DMS 273 (cell line): ENCODE results near the gene PPP4R2.

Experiments used
- DNase-seq: peaks from one replicate; lab custom pipeline; 2025; ENCODE audit not compliant: unreplicated experiment; lab: John Stamatoyannopoulos, UW

PPP4R2 gene

GRCh38 chr3:73068419-73068818, 71.8 kb downstream of the PPP4R2 start:
- DNase-seq = no peak

- no peak for DNase-seq
Observed at GRCh38 chr3:73069187-73069586, 72.6 kb downstream of the PPP4R2 start.

- no peak for DNase-seq
Observed at GRCh38 chr3:73069775-73070444, 73.3 kb downstream of the PPP4R2 start.

GRCh38 chr3:73070675-73071575, 74.3 kb downstream of the PPP4R2 start:
- no peak for DNase-seq

- no peak for DNase-seq
Observed at GRCh38 chr3:73071952-73072351, 75.3 kb downstream of the PPP4R2 start.

GRCh38 chr3:73072634-73073033, 76.0 kb downstream of the PPP4R2 start:
- no peak for DNase-seq

- DNase-seq = no peak
Observed at GRCh38 chr3:73073091-73073707, 76.6 kb downstream of the PPP4R2 start.

GRCh38 chr3:73074781-73075180, 78.2 kb downstream of the PPP4R2 start:
- DNase-seq = no peak

GRCh38 chr3:73080216-73080966, 83.8 kb downstream of the PPP4R2 start:
- peak; percentile 90 for DNase-seq

- DNase-seq = no peak
Observed at GRCh38 chr3:73081140-73081539, 84.5 kb downstream of the PPP4R2 start.

- no peak for DNase-seq
Observed at GRCh38 chr3:73084170-73084569, 87.6 kb downstream of the PPP4R2 start.

GRCh38 chr3:73086071-73086494, 89.5 kb downstream of the PPP4R2 start:
- peak; percentile 56 for DNase-seq

GRCh38 chr3:73094129-73094528, 97.5 kb downstream of the PPP4R2 start:
- DNase-seq = peak; percentile 20

- DNase-seq = no peak
Observed at GRCh38 chr3:73094951-73095350, 98.3 kb downstream of the PPP4R2 start.

- no peak for DNase-seq
Observed at GRCh38 chr3:73096169-73096568, 99.6 kb downstream of the PPP4R2 start.

GRCh38 chr3:73098026-73098425, 101.4 kb downstream of the PPP4R2 start:
- DNase-seq = no peak

- DNase-seq = no peak
Observed at GRCh38 chr3:73098873-73099272, 102.3 kb downstream of the PPP4R2 start.

GRCh38 chr3:73100741-73101559, 104.3 kb downstream of the PPP4R2 start:
- peak; percentile 89 for DNase-seq

GRCh38 chr3:73101881-73102280, 105.3 kb downstream of the PPP4R2 start:
- no peak for DNase-seq

- no peak for DNase-seq
Observed at GRCh38 chr3:73107215-73107614, 110.6 kb downstream of the PPP4R2 start.
